Prostate gland (tissue), 2 donors: Measurements from ENCODE around the gene KCTD11.

ENCODE experiments used
- CTCF ChIP-seq, 4 experiments: fragments of 200-600 bp in 2 of 4; fragments of 450-650 bp in 2 of 4; sonication (generic) in 2 of 4; IDR thresholded peaks; 1 replicate in 3 of 4; 2 replicates in 1 of 4; pipeline ENCODE4 v1.5.1; 2016 to 2019; ENCODE audit warnings: antibody characterized with exemption in 4 of 4, mild to moderate bottlenecking in 2 of 4, moderate library complexity in 2 of 4
- POLR2A ChIP-seq: fragments of 450-650 bp; IDR thresholded peaks from one replicate; pipeline ENCODE4 v1.6.1; 2016; ENCODE audit warnings: antibody characterized with exemption, mild to moderate bottlenecking

- peak; percentile 15 to 50 (median 38) for TF ChIP-seq CTCF (IDR thresholded peaks at IDR 0.05)
- TF ChIP-seq POLR2A, result peak; percentile 89
These were observed 42.7 kb downstream of the KCTD11 start, which contains the start of gene PLSCR3 for GRCh38 chr17:7394452-7395191.
